COLO668 (cell line): ENCODE measurements around the gene ARAP2.

Experiments used
- DNase-seq: peaks from one replicate; lab custom pipeline; 2025; ENCODE audit not compliant: unreplicated experiment; lab: John Stamatoyannopoulos, UW

Gene ARAP2

GRCh38 chr4:36053930-36054329 lies 190.4 kb downstream of the ARAP2 start:
- no peak for DNase-seq

- DNase-seq, result no peak
Observed at GRCh38 chr4:36051634-36052033, 192.7 kb downstream of the ARAP2 start.

GRCh38 chr4:36046026-36046425 lies 198.3 kb downstream of the ARAP2 start:
- DNase-seq, result no peak

GRCh38 chr4:36043901-36044300 lies 200.4 kb downstream of the ARAP2 start:
- no peak for DNase-seq

GRCh38 chr4:36043241-36043640 lies 201.1 kb downstream of the ARAP2 start:
- no peak for DNase-seq

- no peak for DNase-seq
Observed at GRCh38 chr4:36042122-36042970, 202.0 kb downstream of the ARAP2 start.

- DNase-seq, result no peak
Observed at GRCh38 chr4:36041340-36041739, 203.0 kb downstream of the ARAP2 start.

- DNase-seq, result peak; percentile 24
Observed at GRCh38 chr4:36039026-36039425, 205.3 kb downstream of the ARAP2 start.

GRCh38 chr4:36038491-36038890 lies 205.8 kb downstream of the ARAP2 start:
- no peak for DNase-seq

GRCh38 chr4:36037127-36037526 lies 207.2 kb downstream of the ARAP2 start:
- no peak for DNase-seq

GRCh38 chr4:36029951-36030350 lies 214.4 kb downstream of the ARAP2 start:
- no peak for DNase-seq

- DNase-seq, result no peak
Observed at GRCh38 chr4:36027203-36027602, 217.1 kb downstream of the ARAP2 start.

- DNase-seq, result no peak
Observed at GRCh38 chr4:36026348-36026880, 217.9 kb downstream of the ARAP2 start.

- DNase-seq, result no peak
Observed at GRCh38 chr4:36024901-36025660, 219.2 kb downstream of the ARAP2 start.

- DNase-seq, result no peak
Observed at GRCh38 chr4:36020351-36020750, 224.0 kb downstream of the ARAP2 start.
